Colonic mucosa (tissue), 4 donors: ENCODE data around the gene YPEL3. TPM values are rescaled to one million over a fixed set of nuclear protein-coding genes. Genes with fewer than 3 reads are reported as not detected.
A peak's percentile ranks its signal among the peaks of the same experiment; 100 is the strongest.

Source experiments
- DNase-seq: peaks from one replicate; pipeline ENCODE4 v3.0.0-alpha.2; 2020
- H3K27ac ChIP-seq: fragments of 200-600 bp; one replicate; pipeline ENCODE4 v1.8.0; 2021
- H3K27me3 ChIP-seq: fragments of 200-600 bp; one replicate; pipeline ENCODE4 v1.8.0; 2021
- H3K36me3 ChIP-seq: fragments of 200-600 bp; one replicate; pipeline ENCODE4 v1.8.0; 2021
- H3K4me1 ChIP-seq: fragments of 200-600 bp; one replicate; pipeline ENCODE4 v1.8.0; 2021; ENCODE audit warnings: mild to moderate bottlenecking
- H3K4me3 ChIP-seq: fragments of 200-600 bp; one replicate; pipeline ENCODE4 v1.8.0; 2021
- H3K9ac ChIP-seq, 2 donors: one replicate each; pipeline ENCODE4 v1.7.0; 2013; ENCODE audit warnings: control low read depth in 2 of 2, low read depth in 2 of 2, low read length in 2 of 2
- H3K9me3 ChIP-seq: fragments of 200-600 bp; one replicate; pipeline ENCODE4 v1.8.0; 2021
- CTCF ChIP-seq: fragments of 200-600 bp; IDR thresholded peaks from one replicate; pipeline ENCODE4 v1.8.0; 2022; ENCODE audit warnings: antibody characterized with exemption, mild to moderate bottlenecking
- intact Hi-C: fragments of 100-400 bp; cut with DNase I; formaldehyde crosslinking; loops from one replicate; pipeline ENCODE4 v1.14.1; 2022
- total RNA-seq, 2 donors: library from RNA; stranded (reverse); fragmentation: NEBNext Ultra II Directional in 1 of 2; extraction: Animal tissue kit (Norgen Biotek cat#: 25700) in 1 of 2; gene quantifications; one replicate each; pipeline ENCODE4 v1.2.1, GENCODE V29; 2021
- donor health status: healthy.
- donor health status: DM: no; HTN: no; CAD: no.
- donor health status: DM: no; HTN: no; CAD: no.

Gene YPEL3
- total RNA-seq, 2 donors from 2014 or later = 15.5 to 39.2 TPM

- H3K36me3 ChIP-seq = no peaks in the 10 kb centered on the region
- no peak for DNase-seq
- peaks cover 11% of the 10 kb centered on the region for H3K4me1 ChIP-seq
Observed at GRCh38 chr16:30142672-30143346, 46.8 kb upstream of the YPEL3 start.

GRCh38 chr16:30141750-30142149, 45.7 kb upstream of the YPEL3 start:
- TF ChIP-seq CTCF = no peak
- H3K4me3 ChIP-seq = no peak overlapping the region
- no peak for DNase-seq
- H3K9me3 ChIP-seq = no peaks in the 10 kb centered on the region
- peaks cover 11% of the 10 kb centered on the region for H3K4me1 ChIP-seq
- H3K27me3 ChIP-seq = no peaks in the 10 kb centered on the region
- intact Hi-C loops = no loop called here
- no peak overlapping the region for H3K27ac ChIP-seq
- H3K36me3 ChIP-seq = no peaks in the 10 kb centered on the region
- H3K9ac ChIP-seq = no peak overlapping the region

More at GRCh38 chr16:30142672-30143346, 46.8 kb upstream of the YPEL3 start:
- Histone ChIP-seq H3K27ac (no peak overlapping the region), H3K4me3 (no peak overlapping the region), H3K9ac (no peak overlapping the region), H3K9me3 (no peaks in the 10 kb centered on the region), H3K27me3 (no peaks in the 10 kb centered on the region)
- intact Hi-C loops = no loop called here
- TF ChIP-seq CTCF = no peak

- intact Hi-C loops = no loop called here
- Histone ChIP-seq H3K9me3 (no peaks in the 10 kb centered on the region), H3K27ac (peak overlapping the region; percentile 66), H3K4me3 (no peak overlapping the region), H3K4me1 (peaks cover 11% of the 10 kb centered on the region), H3K27me3 (no peaks in the 10 kb centered on the region), H3K36me3 (no peaks in the 10 kb centered on the region), H3K9ac (no peak overlapping the region)
- no peak for TF ChIP-seq CTCF
- DNase-seq = peak; percentile 61
Observed at GRCh38 chr16:30139583-30140481, 43.8 kb upstream of the YPEL3 start.

GRCh38 chr16:30137897-30138296, 41.9 kb upstream of the YPEL3 start:
- Histone ChIP-seq H3K36me3 (no peaks in the 10 kb centered on the region), H3K9me3 (no peaks in the 10 kb centered on the region), H3K27ac (no peak overlapping the region), H3K27me3 (no peaks in the 10 kb centered on the region), H3K9ac (no peak overlapping the region), H3K4me1 (peaks cover 11% of the 10 kb centered on the region), H3K4me3 (no peak overlapping the region)
- intact Hi-C loops = no loop called here
- DNase-seq = no peak
- no peak for TF ChIP-seq CTCF

- H3K9ac ChIP-seq = peak overlapping the region in 1 of 2 donors; percentile 19
- intact Hi-C loops = no loop called here
- no peak overlapping the region for H3K27ac ChIP-seq
- peaks cover 11% of the 10 kb centered on the region for H3K4me1 ChIP-seq
- H3K36me3 ChIP-seq = no peaks in the 10 kb centered on the region
- no peak for TF ChIP-seq CTCF
- H3K27me3 ChIP-seq = no peaks in the 10 kb centered on the region
- DNase-seq = no peak
- H3K4me3 ChIP-seq = no peak overlapping the region
- no peaks in the 10 kb centered on the region for H3K9me3 ChIP-seq
Observed at GRCh38 chr16:30136971-30137605, 41.1 kb upstream of the YPEL3 start.
